Gastroesophageal sphincter (tissue), 4 donors: ENCODE results near the gene UXS1. TPM values are rescaled to one million over a fixed set of nuclear protein-coding genes. Genes with fewer than 3 reads are reported as not detected.
"Not testable (repeated sequence)": the region's sequence is repeated elsewhere in the genome, so short reads cannot be mapped to it uniquely, and the experiment has no call there.

Experiments
- ATAC-seq: fragments of 150-250 bp; one replicate; pipeline ENCODE4 v1.9.1; 2016; ENCODE audit warnings: mild to moderate bottlenecking, moderate library complexity
- H3K27ac ChIP-seq, 4 donors: fragments of 200-600 bp; sonication (generic) in 3 of 4; 1 replicate in 3 of 4; 2 replicates in 1 of 4; pipeline ENCODE4 v1.5.1; 2016 to 2019
- H3K27me3 ChIP-seq: fragments of 200-600 bp; sonication (generic); one replicate; pipeline ENCODE4 v1.5.1; 2019
- H3K36me3 ChIP-seq, 2 donors: fragments of 200-600 bp; sonication (generic); one replicate each; pipeline ENCODE4 v1.5.1; 2019; ENCODE audit warnings: control low read depth in 1 of 2
- H3K4me1 ChIP-seq, 3 donors: fragments of 200-600 bp; sonication (generic); 1 replicate in 2 of 3; 2 replicates in 1 of 3; pipeline ENCODE4 v1.5.1; 2016 to 2019; ENCODE audit warnings: control low read depth in 2 of 3
- H3K4me3 ChIP-seq, 2 donors: fragments of 200-600 bp; sonication (generic); one replicate each; pipeline ENCODE4 v1.5.1; 2019; ENCODE audit warnings: mild to moderate bottlenecking in 1 of 2, moderate library complexity in 1 of 2
- H3K9me3 ChIP-seq, 3 donors: fragments of 200-600 bp; sonication (generic); one replicate each; pipeline ENCODE4 v1.5.1; 2017 to 2019; ENCODE audit warnings: control low read depth in 2 of 3
- EP300 ChIP-seq: sonication (generic); formaldehyde crosslinking; IDR thresholded peaks from one replicate; pipeline ENCODE4 v1.6.1; 2017; ENCODE audit warnings: antibody characterized with exemption, mild to moderate bottlenecking
- POLR2A ChIP-seq, 2 donors: fragments of 450-650 bp; IDR thresholded peaks; one replicate each; pipeline ENCODE4 v1.6.1; 2017; ENCODE audit warnings: antibody characterized with exemption in 2 of 2, mild to moderate bottlenecking in 2 of 2, moderate library complexity in 1 of 2
- POLR2AphosphoS5 ChIP-seq: sonication (generic); formaldehyde crosslinking; IDR thresholded peaks from one replicate; pipeline ENCODE4 v1.6.1; 2017; ENCODE audit warnings: antibody characterized with exemption
- WGBS, 2 donors: methylation state at CpG; one replicate each; pipeline ENCODE4 v1.1.5; 2018; ENCODE audit warnings: low coverage in 1 of 2; 5-methylcytosine and 5-hydroxymethylcytosine counted together
- total RNA-seq, 4 donors: library from RNA; depleted of rRNA; stranded (reverse); fragments of >200 nt; gene quantifications; one replicate each; pipeline ENCODE4 v1.1.0, GENCODE V29; 2016
- TF ChIP-seq, protein P1 (sequence below), 4 experiments: fragments of 200-600 bp in 2 of 4; fragments of 450-650 bp in 2 of 4; sonication (generic) in 1 of 4; IDR thresholded peaks; one replicate each; pipeline ENCODE4 v1.5.1; 2017 to 2019; ENCODE audit warnings: antibody characterized with exemption in 4 of 4, mild to moderate bottlenecking in 2 of 4, moderate library complexity in 2 of 4

Gene UXS1
- total RNA-seq, 4 donors from 2014 or later: 34.7 to 58.9 (median 52.1) TPM

DNA sequence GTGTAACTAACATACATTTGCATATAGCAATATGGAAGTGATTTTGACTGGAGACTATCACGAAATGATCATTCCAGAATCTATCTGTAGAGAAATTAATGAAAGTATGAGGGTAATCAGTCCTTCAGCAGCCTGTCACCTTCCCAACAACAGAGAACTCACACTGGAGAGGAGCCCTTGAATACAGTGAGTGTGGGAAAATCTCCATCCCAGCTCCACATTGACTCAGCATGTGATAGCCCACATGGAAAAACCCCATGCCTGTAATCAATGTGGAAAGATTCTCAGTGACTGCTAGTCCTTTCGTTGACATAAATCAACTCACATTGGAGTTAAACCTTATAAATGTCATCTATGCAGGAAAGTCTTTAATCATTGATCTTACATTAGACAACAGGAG lies 13.1 kb upstream of the UXS1 start:
- 78 to 100% methylated on average over 2 of the region's 2 CpGs for WGBS, 2 donors
- ATAC-seq: no peak
- TF ChIP-seq POLR2AphosphoS5: no peak
- TF ChIP-seq EP300: no peak
- TF ChIP-seq, protein P1, sequence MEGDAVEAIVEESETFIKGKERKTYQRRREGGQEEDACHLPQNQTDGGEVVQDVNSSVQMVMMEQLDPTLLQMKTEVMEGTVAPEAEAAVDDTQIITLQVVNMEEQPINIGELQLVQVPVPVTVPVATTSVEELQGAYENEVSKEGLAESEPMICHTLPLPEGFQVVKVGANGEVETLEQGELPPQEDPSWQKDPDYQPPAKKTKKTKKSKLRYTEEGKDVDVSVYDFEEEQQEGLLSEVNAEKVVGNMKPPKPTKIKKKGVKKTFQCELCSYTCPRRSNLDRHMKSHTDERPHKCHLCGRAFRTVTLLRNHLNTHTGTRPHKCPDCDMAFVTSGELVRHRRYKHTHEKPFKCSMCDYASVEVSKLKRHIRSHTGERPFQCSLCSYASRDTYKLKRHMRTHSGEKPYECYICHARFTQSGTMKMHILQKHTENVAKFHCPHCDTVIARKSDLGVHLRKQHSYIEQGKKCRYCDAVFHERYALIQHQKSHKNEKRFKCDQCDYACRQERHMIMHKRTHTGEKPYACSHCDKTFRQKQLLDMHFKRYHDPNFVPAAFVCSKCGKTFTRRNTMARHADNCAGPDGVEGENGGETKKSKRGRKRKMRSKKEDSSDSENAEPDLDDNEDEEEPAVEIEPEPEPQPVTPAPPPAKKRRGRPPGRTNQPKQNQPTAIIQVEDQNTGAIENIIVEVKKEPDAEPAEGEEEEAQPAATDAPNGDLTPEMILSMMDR (IDR thresholded peaks at IDR 0.05): no peak
- no peak for TF ChIP-seq POLR2A (IDR thresholded peaks at IDR 0.05)
- Histone ChIP-seq H3K4me1 (no peaks in the 10 kb centered on the region), H3K4me3 (no peak overlapping the region), H3K27ac (no peak overlapping the region), H3K27me3 (no peaks in the 10 kb centered on the region), H3K9me3 (no peaks in the 10 kb centered on the region), H3K36me3 (no peaks in the 10 kb centered on the region)

- WGBS, 2 donors: 52 to 54% methylated on average over 4 of the region's 5 CpGs
- ATAC-seq: no peak
- Histone ChIP-seq H3K27ac (no peak overlapping the region), H3K4me1 (no peaks in the 10 kb centered on the region), H3K9me3 (no peaks in the 10 kb centered on the region), H3K4me3 (no peak overlapping the region), H3K27me3 (no peaks in the 10 kb centered on the region), H3K36me3 (no peaks in the 10 kb centered on the region)
- no peak for TF ChIP-seq POLR2A (IDR thresholded peaks at IDR 0.05)
- no peak for TF ChIP-seq POLR2AphosphoS5
- no peak for TF ChIP-seq EP300
- TF ChIP-seq, protein P1 (IDR thresholded peaks at IDR 0.05): no peak
These were observed 11.4 kb upstream of the UXS1 start for GRCh38 chr2:106205488-106205887.

GRCh38 chr2:106204551-106204950 lies 10.4 kb upstream of the UXS1 start:
- H3K27me3 ChIP-seq, H3K4me1 ChIP-seq, H3K27ac ChIP-seq, H3K36me3 ChIP-seq, H3K9me3 ChIP-seq, H3K4me3 ChIP-seq: not testable (repeated sequence)
- ATAC-seq: peak; percentile 25
- WGBS, 2 donors: no CpG with 5 or more reads among the region's 1 CpG

- 58 to 96% methylated on average over 2 of the region's 2 CpGs for WGBS, 2 donors
- TF ChIP-seq POLR2A (IDR thresholded peaks at IDR 0.05) (no peak), POLR2AphosphoS5 (no peak), EP300 (no peak)
- TF ChIP-seq, protein P1 (IDR thresholded peaks at IDR 0.05): no peak
- ATAC-seq: no peak
- Histone ChIP-seq H3K27ac (no peak overlapping the region), H3K27me3 (no peaks in the 10 kb centered on the region), H3K4me1 (peaks cover 0 to 12% (median 0%) of the 10 kb centered on the region in 3 donors), H3K9me3 (no peaks in the 10 kb centered on the region), H3K4me3 (no peak overlapping the region), H3K36me3 (no peaks in the 10 kb centered on the region)
These were observed 7.6 kb upstream of the UXS1 start for GRCh38 chr2:106201661-106202060.

DNA sequence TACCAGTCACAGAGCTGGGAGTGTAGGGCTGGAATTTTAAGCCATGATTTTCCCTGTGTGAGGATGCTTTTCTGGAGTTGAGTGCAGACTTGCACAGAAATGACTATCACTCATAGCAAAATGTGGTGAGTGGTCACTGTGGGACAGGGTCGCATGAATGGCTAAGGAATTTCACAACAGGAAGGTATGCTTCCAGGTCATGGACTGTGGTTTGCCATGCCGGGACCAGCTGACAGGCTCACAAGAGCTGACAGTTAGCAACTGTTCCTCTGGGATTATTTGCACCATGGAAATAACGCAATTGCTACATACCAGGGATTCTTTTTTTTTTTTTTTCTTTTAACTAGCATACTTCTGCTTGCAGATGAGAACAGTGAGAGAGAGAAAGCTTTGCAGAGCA lies 3.8 kb upstream of the UXS1 start:
- Histone ChIP-seq H3K27ac (peak overlapping the region; percentile 54 to 81 (median 68)), H3K4me1 (peaks cover 0 to 35% (median 4%) of the 10 kb centered on the region in 3 donors), H3K9me3 (no peaks in the 10 kb centered on the region), H3K4me3 (no peak overlapping the region), H3K27me3 (no peaks in the 10 kb centered on the region), H3K36me3 (no peaks in the 10 kb centered on the region)
- peak; percentile 73 for TF ChIP-seq POLR2AphosphoS5
- no peak for TF ChIP-seq EP300
- ATAC-seq: peak; percentile 54
- WGBS, 2 donors: 11 to 23% methylated on average over 1 to 3 of the region's 3 CpGs

GRCh38 chr2:106195981-106196380 lies 1.9 kb upstream of the UXS1 start:
- TF ChIP-seq, protein P1 (IDR thresholded peaks at IDR 0.05): no peak
- TF ChIP-seq POLR2A (IDR thresholded peaks at IDR 0.05) (no peak), EP300 (no peak), POLR2AphosphoS5 (no peak)
- H3K27ac ChIP-seq: peak overlapping the region in 2 of 4 donors; percentile 90 to 95
- H3K36me3 ChIP-seq: no peaks in the 10 kb centered on the region
- 72 to 83% methylated on average over 5 to 6 of the region's 6 CpGs for WGBS, 2 donors
- H3K9me3 ChIP-seq: no peaks in the 10 kb centered on the region
- no peaks in the 10 kb centered on the region for H3K27me3 ChIP-seq
- H3K4me3 ChIP-seq: no peak overlapping the region
- peaks cover 0 to 54% (median 8%) of the 10 kb centered on the region in 3 donors for H3K4me1 ChIP-seq
- no peak for ATAC-seq
